Effector CD4-positive, alpha-beta T cell (primary cell): Measurements from ENCODE around the gene TRIOBP.

Experiments
- DNase-seq: peaks from one replicate; pipeline ENCODE4 v3.0.0-alpha.2; 2020

The TRIOBP gene

DNA sequence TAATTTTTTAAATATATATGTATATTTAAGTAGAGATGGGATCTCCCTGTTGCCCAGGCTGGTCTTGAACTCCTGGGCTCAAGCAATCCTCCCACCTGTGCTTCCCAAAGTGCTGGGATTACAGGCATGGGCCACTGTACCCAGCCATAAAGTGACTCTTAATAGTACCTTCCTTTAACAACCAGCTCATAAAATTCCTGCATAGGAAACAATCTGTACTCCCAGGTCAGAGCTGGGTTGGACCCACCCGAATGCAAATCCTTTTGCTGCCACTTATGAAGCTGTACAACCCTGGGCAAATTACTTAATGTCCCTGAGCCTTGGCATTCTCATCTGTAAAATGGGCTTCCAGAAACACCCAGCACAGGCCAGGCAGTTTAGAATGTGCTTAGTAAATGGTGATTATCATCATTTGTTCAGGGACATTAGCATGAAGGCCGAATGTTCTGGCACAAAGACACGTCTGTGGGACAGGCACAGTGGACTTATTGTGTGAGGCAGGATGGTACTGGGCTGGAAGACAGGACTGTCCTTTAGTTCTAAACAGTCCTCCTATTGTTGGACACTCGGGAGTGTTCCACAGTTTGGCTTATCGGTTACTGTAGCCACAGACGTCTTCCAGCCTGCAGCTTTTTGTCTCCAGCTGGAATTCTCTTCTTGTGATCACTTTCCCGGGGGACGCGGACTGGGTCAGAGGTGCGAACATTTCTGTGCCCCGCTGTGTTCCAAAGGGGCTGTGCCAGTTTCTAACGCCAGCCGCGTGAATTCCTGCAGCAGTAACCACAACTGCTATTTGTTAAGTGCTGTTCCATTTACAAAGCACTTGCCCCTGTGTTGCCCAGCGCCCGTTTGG lies 32.4 kb upstream of the TRIOBP start:
- DNase-seq: no peak

- DNase-seq: no peak
These were observed 31.4 kb upstream of the TRIOBP start for GRCh38 chr22:37665487-37665886.

DNA sequence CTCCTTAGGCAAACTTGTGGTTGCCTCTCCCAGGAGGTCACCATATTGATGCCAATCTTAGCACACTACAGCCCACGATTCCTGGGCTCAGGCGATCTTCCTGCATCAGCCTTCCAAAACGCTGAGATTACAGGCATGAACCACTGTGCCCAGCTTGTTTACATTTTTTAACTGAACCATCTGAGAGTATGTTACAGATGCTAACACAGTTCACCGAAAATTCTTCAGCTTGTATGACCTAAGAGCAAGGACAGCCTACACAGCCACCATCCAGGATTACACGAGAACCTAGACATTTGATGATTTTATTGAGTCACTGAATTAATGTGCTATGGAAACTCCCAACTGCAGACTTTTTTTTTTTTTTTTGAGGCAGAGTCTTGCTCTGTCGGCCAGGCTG lies 27.3 kb upstream of the TRIOBP start:
- DNase-seq: no peak

DNA sequence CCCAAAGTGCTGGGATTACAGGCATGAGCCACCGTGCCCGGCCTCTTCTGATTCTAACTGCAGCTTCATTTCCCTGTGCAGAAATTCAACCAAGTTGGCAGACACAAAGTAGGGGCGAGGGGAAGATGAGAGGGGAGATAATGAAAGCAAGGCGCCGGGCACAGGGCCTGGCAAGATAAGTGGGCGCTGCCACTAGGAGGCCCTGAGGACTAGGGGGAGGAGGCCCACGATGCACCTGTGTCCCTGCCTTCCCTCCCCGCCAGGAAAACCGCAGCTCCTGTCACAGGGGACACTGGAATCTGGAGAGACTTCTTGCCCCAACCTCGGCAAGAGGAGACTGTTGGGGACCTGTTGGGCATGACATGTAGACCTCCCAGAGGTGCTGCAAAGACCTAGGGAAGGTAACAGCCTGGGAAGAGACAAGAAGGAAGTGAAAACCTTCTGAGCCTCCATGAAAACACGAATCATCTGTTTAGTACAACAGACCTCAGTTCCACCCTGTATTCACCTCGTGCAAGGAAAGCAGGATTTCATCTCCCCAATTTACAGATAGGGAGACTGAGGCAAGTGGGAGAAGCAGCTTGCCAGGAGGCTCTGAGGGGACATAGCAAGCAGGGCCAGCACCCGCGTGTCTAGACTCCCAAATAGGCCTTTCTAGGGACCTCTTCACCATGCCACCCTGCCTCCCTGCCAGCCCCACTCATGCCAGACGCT lies 24.5 kb upstream of the TRIOBP start:
- DNase-seq: peak; percentile 31

DNA sequence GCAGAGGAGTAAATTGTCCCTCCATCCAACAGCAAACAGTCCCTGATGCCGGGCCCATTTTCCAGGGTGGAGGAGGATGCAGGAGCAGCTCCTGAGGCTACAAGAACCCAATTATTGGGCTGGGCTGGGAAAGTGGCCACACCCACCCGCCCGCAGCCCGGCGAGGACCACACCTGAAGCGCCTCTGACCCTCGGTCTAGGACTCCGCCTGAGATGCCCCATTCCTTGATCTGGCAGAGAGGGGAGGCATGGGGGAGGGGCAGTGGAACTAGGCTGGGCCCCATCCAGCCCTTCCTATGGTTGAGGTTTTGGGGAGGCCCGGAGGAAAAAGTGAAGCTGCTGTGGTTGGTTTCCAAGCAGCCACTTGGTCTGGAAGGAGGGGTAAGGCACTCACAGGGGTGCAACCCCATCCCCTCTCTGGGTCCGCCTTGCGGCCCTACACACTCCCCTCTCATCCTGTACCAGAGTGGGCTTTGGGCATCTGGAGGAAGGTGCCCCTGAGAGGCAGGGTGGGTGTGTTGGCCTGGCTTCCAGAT lies 23.9 kb upstream of the TRIOBP start:
- no peak for DNase-seq

GRCh38 chr22:37674248-37674647 lies 22.6 kb upstream of the TRIOBP start:
- no peak for DNase-seq

GRCh38 chr22:37674951-37675929 lies 21.6 kb upstream of the TRIOBP start, which contains the start of gene LGALS1:
Gene LGALS1 (plus strand): TSS chr22:37675636. CDS start chr22:37675703, 67 bp downstream.
- peak; percentile 40 for DNase-seq

DNA sequence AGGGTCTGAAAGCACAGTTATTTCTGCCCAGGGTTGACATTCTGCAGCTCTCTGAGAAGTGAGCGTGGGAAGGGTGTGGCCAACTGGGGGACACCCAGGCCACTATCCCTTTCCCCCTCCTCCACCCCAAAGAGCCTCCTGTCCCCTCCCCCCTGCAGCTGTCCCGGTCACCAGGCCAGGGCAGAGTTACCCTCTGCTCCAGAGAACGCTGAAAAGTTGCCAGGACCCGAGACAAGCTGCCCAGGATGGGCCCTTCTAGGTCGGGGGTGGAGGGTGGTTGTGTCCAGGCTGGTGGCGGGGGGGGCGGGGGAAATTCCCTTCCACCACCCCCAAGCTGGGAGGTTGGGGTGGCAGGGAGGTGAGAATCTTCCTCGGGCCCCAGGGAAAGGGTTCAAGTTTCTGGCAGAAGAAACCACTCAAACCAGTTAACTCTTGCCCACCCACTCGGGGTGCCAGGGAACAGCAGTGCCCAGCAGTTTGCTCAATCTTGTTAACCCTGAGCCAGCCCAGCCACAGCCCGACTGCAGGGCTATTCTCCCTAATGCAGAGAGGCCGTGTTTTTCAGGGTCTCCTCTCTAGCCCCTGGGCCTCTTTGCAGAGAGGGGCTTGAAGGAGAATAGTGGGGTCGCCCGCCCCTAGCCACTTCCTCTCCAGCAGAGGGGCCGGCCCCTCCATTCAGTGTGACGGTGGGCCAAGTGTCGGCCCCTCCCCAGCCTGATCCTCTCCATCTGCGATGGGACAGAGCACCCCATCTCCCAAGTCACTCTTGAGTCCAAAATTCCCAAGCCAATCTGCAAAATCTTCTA lies 20.7 kb upstream of the TRIOBP start:
- DNase-seq: no peak

DNA sequence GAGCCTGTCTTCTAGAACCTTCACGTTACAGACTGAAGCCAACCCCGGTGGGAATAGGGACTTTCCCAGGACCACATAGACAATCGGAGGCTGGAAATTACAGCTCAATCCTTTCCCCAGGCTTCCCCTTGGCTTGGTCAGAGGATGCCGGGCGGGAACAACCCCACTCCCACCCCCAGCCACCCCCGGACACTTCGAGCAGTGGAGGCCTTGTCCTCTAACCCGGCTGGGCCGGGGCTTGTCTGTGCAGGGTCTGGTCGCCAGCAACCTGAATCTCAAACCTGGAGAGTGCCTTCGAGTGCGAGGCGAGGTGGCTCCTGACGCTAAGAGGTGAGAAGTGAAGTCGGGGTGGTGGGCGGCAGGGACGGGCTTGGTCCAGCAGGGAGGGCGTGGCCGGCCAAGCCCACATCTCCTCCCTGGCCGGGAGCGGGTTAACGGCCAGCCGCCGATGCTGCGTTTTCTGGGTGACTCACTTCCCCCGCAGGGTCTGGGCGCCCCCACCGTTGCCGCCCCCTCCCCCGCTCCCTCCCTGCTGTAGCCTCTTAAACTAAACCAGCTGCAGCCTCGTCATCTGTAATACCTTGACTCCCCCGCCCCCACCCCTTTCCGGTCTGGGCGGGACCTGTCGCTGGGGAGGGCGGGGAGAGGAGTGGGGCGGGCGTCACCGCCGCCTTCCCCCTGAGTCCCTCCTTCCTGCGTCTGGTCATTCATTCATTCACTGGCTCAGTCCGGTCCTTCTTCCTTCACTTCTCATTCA lies 19.9 kb upstream of the TRIOBP start:
- DNase-seq: peak; percentile 92

GRCh38 chr22:37677493-37677974 lies 19.3 kb upstream of the TRIOBP start:
- DNase-seq: no peak

DNA sequence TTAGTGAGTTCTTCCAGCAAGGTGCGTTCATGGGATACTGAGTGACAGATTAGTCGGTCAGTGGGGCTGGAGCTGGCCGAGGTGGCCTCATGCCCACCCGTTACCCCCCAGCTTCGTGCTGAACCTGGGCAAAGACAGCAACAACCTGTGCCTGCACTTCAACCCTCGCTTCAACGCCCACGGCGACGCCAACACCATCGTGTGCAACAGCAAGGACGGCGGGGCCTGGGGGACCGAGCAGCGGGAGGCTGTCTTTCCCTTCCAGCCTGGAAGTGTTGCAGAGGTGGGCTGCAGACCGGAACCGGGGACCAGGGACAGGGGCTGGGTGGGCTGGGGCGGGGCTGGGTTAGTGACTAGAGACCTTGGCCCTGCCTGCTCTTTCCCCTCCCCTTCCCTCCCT lies 18.5 kb upstream of the TRIOBP start:
- no peak for DNase-seq

DNA sequence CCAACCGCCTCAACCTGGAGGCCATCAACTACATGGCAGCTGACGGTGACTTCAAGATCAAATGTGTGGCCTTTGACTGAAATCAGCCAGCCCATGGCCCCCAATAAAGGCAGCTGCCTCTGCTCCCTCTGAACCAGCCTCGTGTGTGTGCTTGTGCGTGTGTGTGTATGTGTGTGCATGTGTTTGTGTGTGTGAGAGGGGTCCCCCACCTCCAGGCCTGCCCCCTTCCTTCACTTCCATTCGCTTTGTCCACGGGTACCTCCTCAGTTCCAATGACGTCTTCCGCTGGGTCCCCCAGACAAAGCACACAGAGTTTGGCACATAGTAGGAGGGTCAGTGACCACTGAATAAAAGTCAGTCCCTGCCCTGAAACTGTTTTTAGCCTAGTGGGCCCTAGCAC lies 17.2 kb upstream of the TRIOBP start:
- no peak for DNase-seq

- no peak for DNase-seq
These were observed 16.5 kb upstream of the TRIOBP start for GRCh38 chr22:37680191-37680851.

GRCh38 chr22:37681001-37681424 lies 15.8 kb upstream of the TRIOBP start:
- no peak for DNase-seq

GRCh38 chr22:37681556-37682049 lies 15.2 kb upstream of the TRIOBP start:
- DNase-seq: peak; percentile 62

DNA sequence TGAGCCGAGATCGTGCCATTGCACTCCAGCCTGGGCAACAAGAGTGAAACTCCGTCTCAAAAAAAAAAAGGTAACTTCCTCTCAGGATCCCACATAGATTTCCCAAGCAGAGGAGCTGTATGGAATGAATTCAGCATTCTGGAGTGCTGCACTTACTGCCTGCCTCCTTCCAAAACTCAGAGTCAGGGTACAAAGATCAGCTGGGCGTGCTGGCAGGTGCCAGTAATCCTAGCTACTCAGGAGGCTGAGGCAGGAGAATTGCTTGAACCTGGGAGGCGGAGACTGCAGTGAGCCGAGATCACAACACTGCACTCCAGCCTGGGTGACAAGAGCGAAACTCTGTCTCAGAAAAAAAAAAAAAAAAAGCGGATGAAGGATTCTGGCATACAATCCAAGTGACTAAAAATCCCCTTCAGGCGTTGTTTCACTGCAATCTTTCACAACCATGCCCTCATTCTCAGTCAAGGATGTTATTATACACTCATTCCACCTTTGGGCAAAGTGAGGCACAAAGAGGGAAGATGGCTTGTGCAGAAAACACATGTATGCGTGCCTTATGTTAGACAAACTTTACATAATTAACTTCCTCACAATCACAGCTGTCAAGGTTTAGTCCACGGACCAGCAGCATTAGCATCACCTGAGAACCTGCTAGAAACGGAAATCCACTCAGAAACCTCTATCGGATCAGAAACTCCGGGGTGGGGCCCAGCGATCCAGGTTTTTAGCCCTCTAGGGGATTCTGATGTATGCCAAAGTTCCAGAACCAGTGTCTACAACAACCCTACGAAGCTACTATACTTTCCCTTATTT lies 11.8 kb upstream of the TRIOBP start:
- DNase-seq: no peak

GRCh38 chr22:37686002-37686982 lies 10.6 kb upstream of the TRIOBP start, which contains the start of gene NOL12:
Gene NOL12 (plus strand): TSS chr22:37686343. CDS start chr22:37686393, 50 bp downstream.
- DNase-seq: peak; percentile 61

DNA sequence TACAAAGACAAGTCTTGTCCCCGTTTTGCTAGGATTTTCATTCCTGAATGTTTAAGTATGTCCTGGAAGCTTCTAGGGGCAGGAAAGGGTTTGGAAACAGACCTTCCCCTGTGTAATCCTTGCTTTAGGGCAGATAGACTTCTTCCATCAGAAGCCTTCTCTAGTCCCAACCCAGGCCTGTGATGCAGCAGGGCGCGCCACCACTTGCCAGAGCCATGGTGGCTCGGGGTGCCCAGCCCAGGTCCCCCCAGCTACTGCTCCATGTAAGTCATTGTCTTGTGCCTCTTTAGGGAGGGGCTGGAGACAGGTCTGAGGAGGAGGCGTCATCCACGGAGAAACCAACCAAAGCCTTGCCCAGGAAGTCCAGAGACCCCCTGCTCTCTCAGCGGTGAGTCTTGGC lies 6.4 kb upstream of the TRIOBP start:
- DNase-seq: no peak
